Measurements from ENCODE around the gene CHST15.

CHST15 gene

DNA sequence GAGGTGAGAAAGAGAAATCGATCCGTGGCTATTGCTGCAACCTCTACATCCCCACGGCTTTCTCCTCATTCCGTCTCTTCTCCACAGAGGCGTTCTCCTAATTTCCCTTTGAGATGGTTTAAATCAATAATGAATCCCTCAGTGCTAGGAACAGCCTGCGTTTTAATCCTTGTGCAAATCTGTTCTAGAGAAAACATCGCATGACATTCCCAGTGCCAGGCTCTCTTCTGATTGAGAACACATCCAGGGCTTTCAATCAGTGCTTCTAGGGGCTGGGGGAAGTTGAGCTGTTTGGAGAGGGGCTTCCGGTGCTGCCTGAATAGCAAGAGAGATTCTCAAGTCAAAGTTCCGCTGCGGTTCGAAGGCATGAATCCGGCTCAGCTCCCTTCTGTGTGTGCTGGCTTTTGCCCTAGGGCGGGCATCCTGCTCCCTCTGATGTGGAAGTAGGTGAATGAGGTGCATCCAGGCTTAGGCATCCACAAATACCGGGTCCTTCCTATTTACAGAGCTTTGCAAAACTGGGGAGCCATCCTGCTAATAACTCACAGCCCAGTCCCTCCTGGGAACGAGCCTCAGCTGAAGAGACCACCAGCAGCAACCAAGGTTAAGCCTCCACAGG is 62.8 kb downstream of the CHST15 start:
- Histone ChIP-seq H3K36me3 (replicated peaks) (no peaks in the 10 kb centered on the region), H3K27me3 (ENCODE audit: low read depth) (no peaks in the 10 kb centered on the region), H3K4me1 (no peaks in the 10 kb centered on the region), H3K4me3 (no peak overlapping the region), H3K9me3 (no peaks in the 10 kb centered on the region)
- no peak for DNase-seq (ENCODE audit: low spot score in 2 of 2)
- in situ Hi-C loops (cut with MboI; ENCODE audit: low sequenced_read_pairs), result no loop called here

DNA sequence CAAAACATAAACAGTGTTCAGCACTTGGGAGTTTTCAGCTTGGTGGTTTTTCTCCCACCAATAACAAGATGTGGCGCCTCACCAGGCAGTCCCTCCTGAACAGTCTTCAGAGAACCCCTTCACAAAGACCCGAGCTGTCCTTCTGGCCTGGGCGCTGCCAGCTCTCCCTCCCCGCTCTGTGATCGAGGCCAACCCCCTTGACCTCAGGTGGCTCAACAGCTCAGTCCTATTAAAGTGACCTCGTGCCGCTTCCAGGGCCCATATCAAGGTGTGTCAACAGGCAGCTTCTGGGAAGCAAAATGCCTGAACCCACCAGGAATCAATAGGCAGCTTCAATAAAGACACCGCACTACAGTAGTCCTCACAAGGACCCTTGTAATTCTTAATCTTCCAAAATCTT is 63.3 kb downstream of the CHST15 start:
- H3K9me3 ChIP-seq, result no peaks in the 10 kb centered on the region
- H3K4me3 ChIP-seq, result no peak overlapping the region
- no peak for DNase-seq (ENCODE audit: low spot score in 2 of 2)
- no peaks in the 10 kb centered on the region for H3K27me3 ChIP-seq (ENCODE audit: low read depth)
- H3K4me1 ChIP-seq, result no peaks in the 10 kb centered on the region
- in situ Hi-C loops (cut with MboI; ENCODE audit: low sequenced_read_pairs), result no loop called here
- no peaks in the 10 kb centered on the region for H3K36me3 ChIP-seq (replicated peaks)

DNA sequence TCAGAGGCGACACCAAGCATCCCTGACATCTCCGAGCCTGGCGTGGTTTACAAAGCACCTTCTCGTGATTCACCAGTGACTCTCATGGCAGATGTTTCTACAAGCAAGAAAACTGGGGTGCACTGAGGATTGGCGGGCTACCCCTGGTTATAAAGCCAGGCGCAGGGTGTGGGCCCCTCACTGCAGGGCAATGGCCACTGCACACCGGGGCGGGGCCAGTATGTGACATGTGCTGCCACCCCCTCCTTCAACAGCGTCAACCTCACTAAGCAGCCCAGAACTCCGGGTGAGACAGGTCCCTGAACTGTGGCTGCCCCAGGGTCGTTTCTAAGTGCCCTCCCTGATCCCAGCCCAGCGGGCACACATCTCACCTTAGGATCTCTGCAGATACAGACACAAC is 63.8 kb downstream of the CHST15 start:
- Histone ChIP-seq H3K4me3 (no peak overlapping the region), H3K36me3 (replicated peaks) (no peaks in the 10 kb centered on the region), H3K9me3 (no peaks in the 10 kb centered on the region), H3K4me1 (no peaks in the 10 kb centered on the region), H3K27me3 (ENCODE audit: low read depth) (no peaks in the 10 kb centered on the region)
- DNase-seq (ENCODE audit: low spot score in 2 of 2), result no peak
- in situ Hi-C loops (cut with MboI; ENCODE audit: low sequenced_read_pairs), result no loop called here

DNA sequence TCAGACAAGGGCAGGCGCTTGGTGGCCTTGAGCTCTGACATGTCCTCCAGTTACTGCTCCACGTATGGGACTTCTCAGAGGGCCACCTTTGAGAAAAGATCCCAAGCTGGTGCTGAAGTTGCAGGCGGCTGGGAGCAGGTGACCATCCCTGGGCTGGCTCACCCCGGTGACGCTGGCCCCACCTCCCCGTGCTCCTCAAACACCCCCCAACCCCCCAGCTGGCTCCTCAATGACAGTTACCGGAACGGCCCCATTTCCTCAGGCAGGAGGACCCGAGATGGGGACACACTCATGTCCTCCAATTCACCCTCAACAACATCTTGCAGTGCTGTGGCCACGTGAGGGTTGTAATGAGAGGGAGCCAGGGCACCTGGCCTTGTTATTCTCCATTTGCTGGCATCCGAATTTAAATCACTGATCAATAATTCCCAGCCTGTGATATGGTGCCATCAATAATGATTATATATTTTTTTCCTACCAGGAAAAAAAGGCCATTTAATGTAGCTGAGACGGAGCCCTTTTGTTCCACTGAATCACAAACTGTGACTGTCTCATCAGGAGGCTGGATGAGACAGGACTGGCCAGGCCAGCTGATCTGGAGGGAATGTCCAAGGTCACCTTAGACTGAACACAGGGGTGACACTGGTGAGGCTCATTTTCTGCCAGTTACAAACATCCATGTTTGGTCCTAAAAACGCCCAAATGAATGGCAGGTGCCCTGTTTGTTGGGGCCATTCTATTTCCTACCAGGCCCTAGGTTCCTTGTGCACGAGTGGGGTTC is 64.5 kb downstream of the CHST15 start:
- Histone ChIP-seq H3K27me3 (ENCODE audit: low read depth) (no peaks in the 10 kb centered on the region), H3K9me3 (no peaks in the 10 kb centered on the region), H3K36me3 (replicated peaks) (no peaks in the 10 kb centered on the region), H3K4me1 (no peaks in the 10 kb centered on the region), H3K4me3 (no peak overlapping the region)
- DNase-seq (ENCODE audit: low spot score in 2 of 2), result no peak
- in situ Hi-C loops (cut with MboI; ENCODE audit: low sequenced_read_pairs), result no loop called here

DNA sequence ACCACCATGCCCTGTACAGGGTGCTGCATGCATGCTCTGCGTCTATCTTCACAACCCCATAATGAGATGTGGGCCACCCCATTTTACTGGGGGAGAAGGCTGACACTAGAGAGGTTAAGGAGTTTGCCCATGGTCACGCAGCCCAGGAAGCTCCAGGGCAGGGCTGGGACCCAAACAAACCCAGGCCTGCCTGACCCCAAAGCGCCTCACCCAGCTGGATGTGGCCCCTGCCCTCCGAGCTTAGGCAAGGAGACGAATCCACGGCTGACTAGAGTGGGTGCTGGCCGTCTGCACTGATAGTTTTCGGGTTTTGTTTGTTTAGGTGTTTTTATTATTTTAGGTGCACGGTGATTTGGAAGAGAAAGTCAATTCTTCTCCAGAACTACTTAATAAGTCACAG is 65.7 kb downstream of the CHST15 start:
- no peaks in the 10 kb centered on the region for H3K27me3 ChIP-seq (ENCODE audit: low read depth)
- no peaks in the 10 kb centered on the region for H3K36me3 ChIP-seq (replicated peaks)
- no peaks in the 10 kb centered on the region for H3K9me3 ChIP-seq
- no peak for DNase-seq (ENCODE audit: low spot score in 2 of 2)
- no peak overlapping the region for H3K4me3 ChIP-seq
- in situ Hi-C loops (cut with MboI; ENCODE audit: low sequenced_read_pairs), result no loop called here
- H3K4me1 ChIP-seq, result no peaks in the 10 kb centered on the region

DNA sequence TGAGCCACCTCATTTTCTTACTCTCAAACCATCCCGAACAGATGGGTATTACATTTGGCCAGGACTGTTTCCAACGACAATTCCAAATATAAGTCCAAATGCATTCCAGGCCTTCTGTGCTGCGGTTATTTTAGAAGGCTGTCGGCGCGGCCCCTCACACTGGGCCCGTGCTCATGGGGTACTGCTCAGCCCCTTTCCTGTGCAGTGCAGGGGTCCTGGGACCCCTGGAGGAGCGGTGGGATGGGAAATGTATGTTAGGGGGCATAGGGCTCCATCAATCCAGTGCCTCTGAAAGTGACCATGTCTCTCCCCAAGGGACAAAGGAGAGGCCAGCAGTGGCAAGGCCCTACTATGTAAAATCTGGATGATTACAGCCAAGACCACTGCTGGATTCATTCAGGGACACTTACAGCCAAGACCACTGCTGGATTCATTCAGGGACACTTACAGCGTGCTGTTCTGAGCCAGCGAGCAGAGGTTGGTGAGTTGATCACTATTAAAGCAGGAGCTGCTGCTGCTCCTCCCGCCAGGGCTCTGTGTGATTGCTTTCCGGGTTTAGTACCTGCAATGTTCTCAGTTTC is 66.3 kb downstream of the CHST15 start:
- Histone ChIP-seq H3K36me3 (replicated peaks) (no peaks in the 10 kb centered on the region), H3K9me3 (no peaks in the 10 kb centered on the region), H3K27me3 (ENCODE audit: low read depth) (peaks cover under 1% of the 10 kb centered on the region; the same call in 1 of the 2 replicates), H3K4me1 (no peaks in the 10 kb centered on the region), H3K4me3 (no peak overlapping the region)
- in situ Hi-C loops (cut with MboI; ENCODE audit: low sequenced_read_pairs), result no loop called here
- DNase-seq (ENCODE audit: low spot score in 2 of 2), result no peak

DNA sequence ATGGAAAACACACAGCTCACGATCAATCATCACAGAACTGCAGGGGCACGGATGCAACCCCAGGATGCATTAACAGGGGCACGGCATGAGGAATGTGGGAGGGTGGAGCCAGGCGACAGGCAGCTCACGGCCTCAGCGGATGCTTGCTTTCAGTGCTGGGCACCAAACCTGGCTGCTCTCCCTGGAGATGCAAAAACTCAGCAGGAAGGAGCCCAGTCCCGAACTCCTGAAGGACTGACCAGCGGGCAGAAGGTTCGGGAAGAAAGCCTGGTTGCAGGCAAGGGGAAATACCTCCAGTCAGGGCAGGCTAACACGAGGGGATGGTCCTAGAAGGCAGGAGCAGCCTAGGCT is 66.8 kb downstream of the CHST15 start:
- no peak for DNase-seq (ENCODE audit: low spot score in 2 of 2)
- no peak overlapping the region for H3K4me3 ChIP-seq

DNA sequence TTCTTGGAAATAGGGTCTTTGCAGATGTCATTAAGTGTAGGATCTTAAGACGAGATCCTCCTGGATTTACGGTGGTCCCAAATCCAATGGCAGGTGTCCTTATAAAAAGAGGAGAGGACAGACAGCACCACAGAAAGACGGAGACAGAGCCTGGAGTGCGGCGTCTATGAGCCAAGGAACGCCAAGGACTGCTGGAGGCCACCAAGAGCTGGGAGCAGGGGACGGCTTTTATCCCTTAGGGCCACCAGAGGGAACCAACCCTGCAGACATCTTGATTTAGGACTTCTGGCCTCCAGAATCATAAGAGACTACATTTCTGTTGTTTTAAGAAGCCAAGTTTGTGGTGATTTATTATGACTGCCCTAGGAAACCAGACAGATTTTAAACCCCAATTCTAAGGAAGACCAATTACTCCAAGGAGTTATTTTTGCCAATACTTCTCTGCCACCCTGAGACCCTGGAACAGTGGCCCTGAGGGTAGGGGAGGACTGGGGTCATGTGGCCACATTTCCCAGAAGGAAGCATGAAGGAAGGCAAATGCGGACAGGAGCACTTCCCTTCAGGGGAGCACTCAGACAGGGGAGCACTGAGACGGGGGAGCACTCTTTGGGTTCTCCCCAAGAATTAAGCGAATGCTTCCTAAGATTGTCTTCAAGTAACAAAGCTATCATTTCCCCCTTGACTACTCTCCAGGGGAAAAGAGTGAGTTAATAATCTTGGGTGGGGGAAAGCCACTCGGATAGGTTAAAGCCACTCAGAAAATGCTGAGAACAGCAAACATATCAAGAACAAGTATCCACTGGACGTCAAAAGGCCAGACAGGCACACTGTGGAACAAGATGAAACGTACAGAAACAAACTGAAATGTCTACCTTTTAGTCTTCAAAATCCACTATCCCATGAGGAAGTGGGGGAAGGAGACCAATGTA is 67.5 kb downstream of the CHST15 start:
- Histone ChIP-seq H3K36me3 (replicated peaks) (no peaks in the 10 kb centered on the region), H3K4me1 (no peaks in the 10 kb centered on the region), H3K9me3 (no peaks in the 10 kb centered on the region), H3K27me3 (ENCODE audit: low read depth) (peaks cover 2% of the 10 kb centered on the region; the same call in 1 of the 2 replicates), H3K4me3 (no peak overlapping the region)
- in situ Hi-C loops (cut with MboI; ENCODE audit: low sequenced_read_pairs), result no loop called here
- DNase-seq (ENCODE audit: low spot score in 2 of 2), result no peak

More for the DNA sequence above, 66.8 kb downstream of the CHST15 start:
- H3K36me3 ChIP-seq (replicated peaks), result no peaks in the 10 kb centered on the region
- H3K4me1 ChIP-seq, result no peaks in the 10 kb centered on the region
- in situ Hi-C loops (cut with MboI; ENCODE audit: low sequenced_read_pairs), result no loop called here
- H3K27me3 ChIP-seq (ENCODE audit: low read depth), result peaks cover 2% of the 10 kb centered on the region; the same call in 1 of the 2 replicates
- H3K9me3 ChIP-seq, result no peaks in the 10 kb centered on the region

DNA sequence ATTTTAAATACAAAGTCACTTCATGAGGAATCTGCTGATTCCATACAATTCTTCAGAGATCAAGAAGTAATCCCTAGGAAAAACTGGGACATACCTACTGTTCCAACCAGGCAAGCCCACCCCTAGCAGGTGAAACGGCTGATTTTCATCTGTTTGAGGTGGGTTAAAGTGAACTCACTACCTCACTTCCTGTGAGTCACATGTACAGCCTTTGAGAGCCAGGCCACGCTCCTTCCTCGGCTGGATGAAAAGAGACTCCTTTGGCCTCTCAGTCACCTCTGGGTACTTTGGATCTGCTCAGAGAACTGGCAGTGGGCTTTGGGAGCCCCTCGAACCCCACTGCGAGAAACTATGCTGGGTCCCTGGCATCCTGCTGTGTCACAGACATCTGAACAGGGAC is 68.2 kb downstream of the CHST15 start:
- Histone ChIP-seq H3K27me3 (ENCODE audit: low read depth) (peaks cover 2% of the 10 kb centered on the region; the same call in 1 of the 2 replicates), H3K4me3 (no peak overlapping the region), H3K9me3 (no peaks in the 10 kb centered on the region), H3K36me3 (replicated peaks) (no peaks in the 10 kb centered on the region), H3K4me1 (no peaks in the 10 kb centered on the region)
- in situ Hi-C loops (cut with MboI; ENCODE audit: low sequenced_read_pairs), result no loop called here
- DNase-seq (ENCODE audit: low spot score in 2 of 2), result no peak

DNA sequence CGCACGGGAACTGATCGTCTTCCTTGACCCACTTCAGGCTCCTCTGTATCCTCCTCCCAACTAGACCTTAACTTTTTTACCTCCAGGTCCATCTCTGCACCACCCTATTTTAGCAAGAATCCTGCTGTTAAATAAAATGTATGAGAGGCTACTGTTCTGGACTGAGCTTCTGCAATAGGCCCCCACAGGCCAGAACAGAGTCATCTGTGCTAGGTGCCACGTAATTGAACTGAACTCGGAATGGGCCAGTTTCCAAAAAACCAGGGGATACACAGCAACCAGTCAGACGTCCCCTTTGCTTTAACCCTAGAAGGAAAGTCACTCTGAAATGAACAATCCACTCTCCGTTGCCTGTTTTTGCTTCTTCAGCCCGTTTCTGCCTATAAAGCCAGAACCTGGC is 71.3 kb downstream of the CHST15 start:
- H3K9me3 ChIP-seq, result no peaks in the 10 kb centered on the region
- H3K4me3 ChIP-seq, result no peak overlapping the region
- no peaks in the 10 kb centered on the region for H3K4me1 ChIP-seq
- H3K36me3 ChIP-seq (replicated peaks), result no peaks in the 10 kb centered on the region
- no peak for DNase-seq (ENCODE audit: low spot score in 2 of 2)
- in situ Hi-C loops (cut with MboI; ENCODE audit: low sequenced_read_pairs), result no loop called here
- peaks cover 2% of the 10 kb centered on the region; the same call in 1 of the 2 replicates for H3K27me3 ChIP-seq (ENCODE audit: low read depth)

DNA sequence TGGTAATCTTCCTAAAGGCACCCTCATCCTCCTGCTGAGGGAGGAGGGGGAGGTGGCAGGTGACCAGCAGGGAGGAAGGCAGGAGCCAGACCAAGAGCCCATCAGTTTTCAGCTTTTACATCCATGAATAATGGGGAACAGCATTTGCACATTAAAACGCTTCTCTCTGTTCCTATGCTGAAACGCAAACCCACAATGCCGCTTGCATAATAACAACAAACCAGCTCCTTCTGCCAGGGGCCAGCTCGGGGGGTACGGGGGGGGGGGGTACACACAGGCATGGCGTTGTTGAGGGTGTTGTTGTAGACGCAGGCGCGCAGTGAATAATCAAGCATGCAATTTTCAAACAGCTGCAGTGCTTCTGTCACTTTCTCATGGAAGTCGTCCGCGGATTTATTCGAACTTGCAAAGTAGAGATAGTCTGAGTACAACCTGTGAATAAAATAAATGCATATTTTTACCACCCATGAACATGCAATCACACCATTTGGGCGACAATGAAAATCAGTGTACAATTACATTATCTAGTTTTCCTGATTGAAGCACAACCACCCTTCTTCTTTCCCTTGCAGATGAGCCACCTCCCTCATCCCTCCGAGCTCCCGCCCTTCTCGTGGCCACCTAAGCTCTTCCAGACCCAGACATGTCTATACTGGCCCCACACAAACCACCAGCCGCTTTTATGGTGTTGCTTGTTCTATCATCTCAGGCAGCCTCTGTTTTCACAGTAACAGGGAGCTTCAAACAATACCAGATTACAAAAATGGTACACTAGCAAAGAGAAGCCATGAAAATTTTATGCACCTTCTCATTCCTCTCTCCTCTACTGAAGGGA is 72.2 kb downstream of the CHST15 start:
- H3K4me3 ChIP-seq, result no peak overlapping the region
- DNase-seq (ENCODE audit: low spot score in 2 of 2), result peak in 1 of 2 experiments; percentile 11
- in situ Hi-C loops (cut with MboI; ENCODE audit: low sequenced_read_pairs), result no loop called here

DNA sequence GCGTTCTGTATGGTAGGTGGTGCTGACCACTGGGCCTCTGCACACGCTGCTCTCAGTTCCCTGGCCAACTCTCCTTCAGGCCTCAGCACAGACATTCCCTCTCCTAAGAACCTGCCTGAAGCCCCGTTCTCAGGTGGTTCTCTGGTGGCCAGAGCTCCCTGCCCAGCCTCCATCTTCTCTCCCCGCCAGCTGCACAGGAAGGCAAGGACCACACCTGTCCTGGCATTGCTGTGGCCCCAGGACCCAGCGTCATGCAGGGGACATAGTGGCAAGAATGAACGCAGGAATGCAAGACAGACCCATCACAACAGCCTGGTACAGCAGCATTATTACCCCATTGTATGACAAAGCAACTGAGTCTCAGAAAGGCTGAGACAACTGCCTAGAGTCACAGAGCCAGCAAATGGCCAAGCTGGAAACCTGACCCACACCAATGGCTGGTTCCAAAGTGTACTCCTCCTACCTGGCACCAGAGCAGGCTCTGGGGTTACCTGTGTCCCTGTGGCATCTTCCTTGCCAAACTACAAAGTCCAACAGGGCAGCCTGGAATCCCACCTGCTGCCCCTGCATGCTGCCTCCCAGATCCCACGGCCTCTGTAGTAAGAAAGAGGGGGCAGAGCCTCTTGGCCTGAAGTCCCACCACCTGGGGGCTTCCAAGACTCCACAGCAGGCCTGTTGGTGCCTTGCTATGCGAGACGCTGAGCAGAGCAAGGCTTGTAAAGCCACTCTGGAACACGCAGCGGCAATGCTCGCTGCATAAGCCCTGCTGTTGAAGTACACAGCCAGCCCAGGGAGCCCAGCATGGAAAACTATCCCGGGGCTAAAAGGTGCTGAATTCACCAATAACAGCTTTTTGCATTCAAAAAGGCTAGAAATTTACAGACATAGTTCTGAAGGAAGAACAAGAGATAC is 73.3 kb downstream of the CHST15 start:
- H3K4me1 ChIP-seq, result no peaks in the 10 kb centered on the region
- H3K4me3 ChIP-seq, result no peak overlapping the region
- no peaks in the 10 kb centered on the region for H3K9me3 ChIP-seq
- no peaks in the 10 kb centered on the region for H3K36me3 ChIP-seq (replicated peaks)
- in situ Hi-C loops (cut with MboI; ENCODE audit: low sequenced_read_pairs), result no loop called here
- peaks cover 2% of the 10 kb centered on the region; the same call in 1 of the 2 replicates for H3K27me3 ChIP-seq (ENCODE audit: low read depth)
- DNase-seq (ENCODE audit: low spot score in 2 of 2), result peak; percentile 3 to 44

More for the DNA sequence above, 72.2 kb downstream of the CHST15 start:
- H3K27me3 ChIP-seq (ENCODE audit: low read depth), result peaks cover 2% of the 10 kb centered on the region; the same call in 1 of the 2 replicates
- H3K36me3 ChIP-seq (replicated peaks), result no peaks in the 10 kb centered on the region
- no peaks in the 10 kb centered on the region for H3K9me3 ChIP-seq
- H3K4me1 ChIP-seq, result no peaks in the 10 kb centered on the region
